A673 (cell line): ENCODE data around the gene APBB2.

ENCODE experiments used
- CTCF ChIP-seq: fragments of 300-800, 200-600 bp; sonication (generic); conservative IDR thresholded peaks from 2 replicates; pipeline ENCODE4 v1.5.1; 2017; ENCODE audit warnings: low read depth, mild to moderate bottlenecking, antibody characterized with exemption, low read length, moderate library complexity, mixed read lengths
- EZH2 ChIP-seq: fragments of 200-600 bp; sonication (generic); IDR thresholded peaks from 2 replicates; pipeline ENCODE4 v1.6.1; 2017; ENCODE audit warnings: borderline replicate concordance, low read depth, mild to moderate bottlenecking, mixed read lengths, antibody characterized with exemption, low read length; ENCODE audit not compliant: poor library complexity, severe bottlenecking

DNA sequence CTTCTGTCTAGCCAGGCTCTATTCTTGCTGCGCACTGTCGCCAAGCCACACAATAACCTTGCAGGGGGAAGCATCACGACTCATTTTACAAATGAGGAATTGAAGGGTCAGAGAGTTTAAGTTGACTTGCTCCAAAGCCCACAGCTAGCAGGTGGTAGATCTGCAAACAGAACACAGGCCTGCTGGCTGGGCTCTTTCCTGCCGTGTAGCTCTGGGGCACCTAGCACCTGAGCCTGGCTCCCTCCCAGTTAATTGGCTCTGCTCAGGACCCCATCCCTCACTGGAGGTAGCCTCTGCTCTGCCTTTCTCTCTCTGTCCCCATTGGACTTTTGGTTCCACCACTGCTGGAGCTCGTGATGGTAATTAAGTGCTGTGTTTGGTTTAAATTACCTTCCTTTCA is 366.1 kb downstream of the APBB2 start:
- TF ChIP-seq CTCF (no peak), EZH2 (no peak)
